ENCODE data around the gene CHCHD6.

Gene CHCHD6

GRCh38 chr3:126900859-126901540 is 197.0 kb downstream of the CHCHD6 start:
- no peak for DNase-seq (ENCODE audit: low read depth in 1 of 2, low spot score in 1 of 2)
- in situ Hi-C loops (cut with HindIII; ENCODE audit: low pct_unique_long_range_greater_than_20kb, low sequenced_read_pairs) = no loop called here
- TF ChIP-seq JUND (IDR thresholded peaks at IDR 0.05; ENCODE audit: low read depth) = no peak

- no peak for DNase-seq (ENCODE audit: low read depth in 1 of 2, low spot score in 1 of 2)
- in situ Hi-C loops (cut with HindIII; ENCODE audit: low pct_unique_long_range_greater_than_20kb, low sequenced_read_pairs) = no loop called here
- TF ChIP-seq JUND (IDR thresholded peaks at IDR 0.05; ENCODE audit: low read depth) = no peak
Measured at GRCh38 chr3:126901631-126902030, 197.6 kb downstream of the CHCHD6 start.

- in situ Hi-C loops (cut with HindIII; ENCODE audit: low pct_unique_long_range_greater_than_20kb, low sequenced_read_pairs) = no loop called here
Measured at GRCh38 chr3:126903521-126903920, 199.5 kb downstream of the CHCHD6 start.

GRCh38 chr3:126907557-126907956 is 203.5 kb downstream of the CHCHD6 start:
- no peak for TF ChIP-seq JUND (IDR thresholded peaks at IDR 0.05; ENCODE audit: low read depth)
- DNase-seq (ENCODE audit: low read depth in 1 of 2, low spot score in 1 of 2) = no peak
- in situ Hi-C loops (cut with HindIII; ENCODE audit: low pct_unique_long_range_greater_than_20kb, low sequenced_read_pairs) = no loop called here

More at GRCh38 chr3:126903521-126903920, 199.5 kb downstream of the CHCHD6 start:
- no peak for TF ChIP-seq JUND (IDR thresholded peaks at IDR 0.05; ENCODE audit: low read depth)
- peak in 1 of 2 experiments; percentile 6 for DNase-seq (ENCODE audit: low read depth in 1 of 2, low spot score in 1 of 2)

- DNase-seq (ENCODE audit: low read depth in 1 of 2, low spot score in 1 of 2) = no peak
- in situ Hi-C loops (cut with HindIII; ENCODE audit: low pct_unique_long_range_greater_than_20kb, low sequenced_read_pairs) = no loop called here
- no peak for TF ChIP-seq JUND (IDR thresholded peaks at IDR 0.05; ENCODE audit: low read depth)
Measured at GRCh38 chr3:126908752-126909275, 204.8 kb downstream of the CHCHD6 start.

GRCh38 chr3:126910231-126910630 is 206.2 kb downstream of the CHCHD6 start:
- no peak for DNase-seq (ENCODE audit: low read depth in 1 of 2, low spot score in 1 of 2)
- in situ Hi-C loops (cut with HindIII; ENCODE audit: low pct_unique_long_range_greater_than_20kb, low sequenced_read_pairs) = no loop called here
- TF ChIP-seq JUND (IDR thresholded peaks at IDR 0.05; ENCODE audit: low read depth) = no peak

- no peak for TF ChIP-seq JUND (IDR thresholded peaks at IDR 0.05; ENCODE audit: low read depth)
- DNase-seq (ENCODE audit: low read depth in 1 of 2, low spot score in 1 of 2) = no peak
- in situ Hi-C loops (cut with HindIII; ENCODE audit: low pct_unique_long_range_greater_than_20kb, low sequenced_read_pairs) = no loop called here
Measured at GRCh38 chr3:126911162-126912026, 207.4 kb downstream of the CHCHD6 start.

GRCh38 chr3:126912027-126912422 is 208.0 kb downstream of the CHCHD6 start:
- in situ Hi-C loops (cut with HindIII; ENCODE audit: low pct_unique_long_range_greater_than_20kb, low sequenced_read_pairs) = no loop called here
- no peak for TF ChIP-seq JUND (IDR thresholded peaks at IDR 0.05; ENCODE audit: low read depth)
- no peak for DNase-seq (ENCODE audit: low read depth in 1 of 2, low spot score in 1 of 2)

GRCh38 chr3:126912491-126913195 is 208.6 kb downstream of the CHCHD6 start:
- in situ Hi-C loops (cut with HindIII; ENCODE audit: low pct_unique_long_range_greater_than_20kb, low sequenced_read_pairs) = no loop called here
- DNase-seq (ENCODE audit: low read depth in 1 of 2, low spot score in 1 of 2) = no peak
- TF ChIP-seq JUND (IDR thresholded peaks at IDR 0.05; ENCODE audit: low read depth) = no peak

GRCh38 chr3:126913524-126913923 is 209.5 kb downstream of the CHCHD6 start:
- in situ Hi-C loops (cut with HindIII; ENCODE audit: low pct_unique_long_range_greater_than_20kb, low sequenced_read_pairs) = no loop called here
- TF ChIP-seq JUND (IDR thresholded peaks at IDR 0.05; ENCODE audit: low read depth) = no peak

GRCh38 chr3:126914226-126914625 is 210.2 kb downstream of the CHCHD6 start:
- DNase-seq (ENCODE audit: low read depth in 1 of 2, low spot score in 1 of 2) = no peak
- no peak for TF ChIP-seq JUND (IDR thresholded peaks at IDR 0.05; ENCODE audit: low read depth)
- in situ Hi-C loops (cut with HindIII; ENCODE audit: low pct_unique_long_range_greater_than_20kb, low sequenced_read_pairs) = no loop called here

More at GRCh38 chr3:126913524-126913923, 209.5 kb downstream of the CHCHD6 start:
- DNase-seq (ENCODE audit: low read depth in 1 of 2, low spot score in 1 of 2) = no peak

GRCh38 chr3:126915015-126915414 is 211.0 kb downstream of the CHCHD6 start:
- in situ Hi-C loops (cut with HindIII; ENCODE audit: low pct_unique_long_range_greater_than_20kb, low sequenced_read_pairs) = no loop called here
- DNase-seq (ENCODE audit: low read depth in 1 of 2, low spot score in 1 of 2) = no peak
- TF ChIP-seq JUND (IDR thresholded peaks at IDR 0.05; ENCODE audit: low read depth) = no peak
